Fibroblast of lung (primary cell): ENCODE results near the gene TRIM24. TPM values are rescaled to one million over a fixed set of nuclear protein-coding genes. Genes with fewer than 3 reads are reported as not detected.

Experiments
- DNase-seq, 2 donors: peaks; one replicate each; pipeline versions ENCODE4 v3.0.0 to v3.0.0-alpha.2; 2010; ENCODE audit warnings: low read depth in 2 of 2
- H2AFZ ChIP-seq: 2 replicates; pipeline ENCODE4 v1.5.1; 2012; ENCODE audit warnings: low read length, control low read depth, inconsistent platforms
- H3K27ac ChIP-seq: 2 replicates; pipeline ENCODE4 v1.5.1; 2011; ENCODE audit warnings: low read length, control low read depth; ENCODE audit not compliant: insufficient read depth
- H3K27me3 ChIP-seq: 2 replicates; pipeline ENCODE4 v1.5.1; 2011; ENCODE audit warnings: mild to moderate bottlenecking, low read length; ENCODE audit not compliant: control insufficient read depth, insufficient read depth
- H3K36me3 ChIP-seq: 2 replicates; pipeline ENCODE4 v1.5.1; 2011; ENCODE audit warnings: low read length; ENCODE audit not compliant: control insufficient read depth, insufficient read depth
- H3K4me1 ChIP-seq: 2 replicates; pipeline ENCODE4 v1.5.1; 2011; ENCODE audit warnings: low read length; ENCODE audit not compliant: control insufficient read depth, insufficient read depth; ENCODE audit errors: extremely low read depth
- H3K4me2 ChIP-seq: 2 replicates; pipeline ENCODE4 v1.5.1; 2011; ENCODE audit warnings: low read length, control low read depth; ENCODE audit not compliant: insufficient read depth; ENCODE audit errors: extremely low read depth
- H3K4me3 ChIP-seq, 4 experiments: fragments of 200-600 bp in 1 of 4; sonication (generic) in 1 of 4; replicated peaks in 1 of 4; 2 replicates each; pipeline ENCODE4 v1.5.1; 2011 to 2016; ENCODE audit warnings: low read length in 4 of 4, low read depth in 3 of 4, mild to moderate bottlenecking in 3 of 4, control low read depth in 2 of 4, inconsistent platforms in 1 of 4, mixed read lengths in 1 of 4; ENCODE audit not compliant: insufficient read depth in 1 of 4; ENCODE audit errors: control extremely low read depth in 1 of 4
- H3K79me2 ChIP-seq: 2 replicates; pipeline ENCODE4 v1.5.1; 2012; ENCODE audit warnings: mild to moderate bottlenecking, low read length, inconsistent platforms; ENCODE audit not compliant: control insufficient read depth, insufficient read depth
- H3K9ac ChIP-seq: 2 replicates; pipeline ENCODE4 v1.5.1; 2011; ENCODE audit warnings: mild to moderate bottlenecking, low read length, control low read depth; ENCODE audit not compliant: insufficient read depth
- H3K9me3 ChIP-seq: 2 replicates; pipeline ENCODE4 v1.5.1; 2012; ENCODE audit warnings: low read depth, low read length; ENCODE audit not compliant: control insufficient read depth, insufficient read depth
- H4K20me1 ChIP-seq: 2 replicates; pipeline ENCODE4 v1.5.1; 2011; ENCODE audit warnings: low read length; ENCODE audit not compliant: control insufficient read depth, insufficient read depth; ENCODE audit errors: extremely low read depth
- CTCF ChIP-seq, 2 donors: IDR thresholded peaks in 1 of 2; conservative IDR thresholded peaks in 1 of 2; 1 replicate in 1 of 2; 2 replicates in 1 of 2; pipeline ENCODE4 v1.5.1; 2011 to 2012; ENCODE audit warnings: low read length in 2 of 2, control low read depth in 1 of 2, inconsistent platforms in 1 of 2, low read depth in 1 of 2, mild to moderate bottlenecking in 1 of 2
- EZH2 ChIP-seq: IDR thresholded peaks from 2 replicates; pipeline ENCODE4 v1.5.1; 2012; ENCODE audit warnings: low read length, control low read depth, mild to moderate bottlenecking; ENCODE audit errors: missing control alignments
- polyA plus RNA-seq, 2 donors: library from polyadenylated mRNA; depleted of rRNA in 1 of 2; stranded (reverse) in 1 of 2; unstranded in 1 of 2; fragments of >200 nt; gene quantifications; 2 replicates each; pipeline ENCODE4 v1.2.1, GENCODE V29; 2011 to 2012; ENCODE audit warnings: missing spikeins in 1 of 2
- total RNA-seq: library from RNA; depleted of rRNA; stranded (reverse); fragments of >200 nt; gene quantifications from 2 replicates; pipeline ENCODE4 v1.2.1, GENCODE V29; 2014

Gene TRIM24
- total and polyA plus RNA-seq, 2 donors (not counting 1 experiment from before 2014, with no cell fraction given), result 5.9 to 7.9 TPM

- no peak overlapping the region for H3K27ac ChIP-seq
- H3K4me2 ChIP-seq, result no peak overlapping the region
- DNase-seq, result no peak
- H3K4me3 ChIP-seq, result no peak overlapping the region
- H4K20me1 ChIP-seq, result no peaks in the 10 kb centered on the region
- H3K9ac ChIP-seq, result no peak overlapping the region
- H2AFZ ChIP-seq, result no peak overlapping the region
- TF ChIP-seq CTCF (conservative IDR thresholded peaks at IDR 0.05 in 1 of 2, IDR thresholded peaks at IDR 0.05 in 1 of 2; ENCODE audit: low read depth in 1 of 2, low read length in 2 of 2) (no peak), EZH2 (no peak)
- no peaks in the 10 kb centered on the region for H3K79me2 ChIP-seq
- no peaks in the 10 kb centered on the region for H3K36me3 ChIP-seq
- no peaks in the 10 kb centered on the region for H3K4me1 ChIP-seq
- H3K9me3 ChIP-seq, result no peaks in the 10 kb centered on the region
- no peaks in the 10 kb centered on the region for H3K27me3 ChIP-seq
Observed at GRCh38 chr7:138434597-138435019, 25.5 kb upstream of the TRIM24 start.

GRCh38 chr7:138435231-138435919 is 24.7 kb upstream of the TRIM24 start:
- no peaks in the 10 kb centered on the region for H3K9me3 ChIP-seq
- no peak overlapping the region for H3K9ac ChIP-seq
- no peaks in the 10 kb centered on the region for H4K20me1 ChIP-seq
- H3K27me3 ChIP-seq, result no peaks in the 10 kb centered on the region
- no peaks in the 10 kb centered on the region for H3K4me1 ChIP-seq
- no peak overlapping the region for H2AFZ ChIP-seq
- TF ChIP-seq EZH2 (no peak), CTCF (conservative IDR thresholded peaks at IDR 0.05 in 1 of 2, IDR thresholded peaks at IDR 0.05 in 1 of 2; ENCODE audit: low read depth in 1 of 2, low read length in 2 of 2) (no peak)
- H3K4me2 ChIP-seq, result no peak overlapping the region
- H3K4me3 ChIP-seq, result no peak overlapping the region
- H3K36me3 ChIP-seq, result no peaks in the 10 kb centered on the region
- no peak for DNase-seq
- no peaks in the 10 kb centered on the region for H3K79me2 ChIP-seq
- H3K27ac ChIP-seq, result no peak overlapping the region

GRCh38 chr7:138436388-138436787 is 23.7 kb upstream of the TRIM24 start:
- no peak for DNase-seq
- H3K9me3 ChIP-seq, result no peaks in the 10 kb centered on the region
- H3K4me1 ChIP-seq, result no peaks in the 10 kb centered on the region

More at GRCh38 chr7:138436388-138436787, 23.7 kb upstream of the TRIM24 start:
- H3K79me2 ChIP-seq, result no peaks in the 10 kb centered on the region
- no peaks in the 10 kb centered on the region for H4K20me1 ChIP-seq
- no peak overlapping the region for H2AFZ ChIP-seq
- no peaks in the 10 kb centered on the region for H3K27me3 ChIP-seq
- H3K9ac ChIP-seq, result no peak overlapping the region
- no peak overlapping the region for H3K4me2 ChIP-seq
- no peaks in the 10 kb centered on the region for H3K36me3 ChIP-seq
- H3K27ac ChIP-seq, result no peak overlapping the region
- TF ChIP-seq EZH2 (no peak), CTCF (conservative IDR thresholded peaks at IDR 0.05 in 1 of 2, IDR thresholded peaks at IDR 0.05 in 1 of 2; ENCODE audit: low read depth in 1 of 2, low read length in 2 of 2) (no peak)
- no peak overlapping the region for H3K4me3 ChIP-seq
